Activated naive CD4-positive, alpha-beta T cell treated with Interleukin-2 at 50 U/mL for 16 hours (primary cell): Measurements from ENCODE around the gene PAK1.

ENCODE experiments used
- DNase-seq: peaks from one replicate; pipeline ENCODE4 v3.0.0-alpha.2; 2020

Gene PAK1

DNA sequence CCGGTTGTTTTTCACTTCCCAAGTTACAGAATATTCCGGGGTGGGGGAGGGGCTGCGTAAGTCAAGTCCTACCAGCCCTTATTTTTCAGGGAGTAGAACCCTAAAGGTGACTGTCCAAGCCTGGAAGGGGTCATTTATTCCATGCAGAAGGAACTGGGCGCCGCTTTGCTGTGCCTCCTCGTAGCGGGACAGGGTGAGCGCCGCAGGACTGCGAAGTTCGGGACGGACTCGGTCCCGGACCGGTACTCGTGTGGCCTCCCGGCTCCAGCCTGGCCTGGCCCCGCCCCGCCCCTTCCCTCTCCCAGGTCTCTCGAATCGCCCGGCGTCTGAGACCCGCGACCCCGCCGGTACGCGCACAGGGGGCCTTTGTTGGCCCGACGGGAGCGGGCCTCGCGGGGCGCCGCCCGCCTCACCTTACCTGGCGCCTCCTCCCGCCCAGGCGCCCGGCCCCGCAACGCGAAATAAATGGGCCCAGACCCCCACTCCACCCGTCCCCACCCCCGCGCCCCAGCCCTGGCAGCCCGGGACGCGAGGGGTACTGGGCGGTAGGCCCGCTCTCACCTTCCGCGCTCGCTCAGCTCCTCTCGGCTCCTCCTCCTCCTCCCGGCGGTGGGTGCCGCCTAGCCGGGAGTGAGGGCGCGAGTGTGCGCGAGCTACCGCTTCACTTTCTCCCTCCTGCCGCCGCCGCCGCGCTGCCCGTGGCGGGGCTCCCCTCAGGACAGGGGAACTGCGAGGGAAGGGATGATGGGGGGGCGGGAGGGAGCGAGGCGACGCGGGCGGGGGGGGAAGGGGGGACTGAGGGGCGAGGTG is 698 bp downstream of the PAK1 start:
- DNase-seq = peak; percentile 57

- DNase-seq = no peak
Observed at GRCh38 chr11:77471558-77472193, 2.2 kb downstream of the PAK1 start.

DNA sequence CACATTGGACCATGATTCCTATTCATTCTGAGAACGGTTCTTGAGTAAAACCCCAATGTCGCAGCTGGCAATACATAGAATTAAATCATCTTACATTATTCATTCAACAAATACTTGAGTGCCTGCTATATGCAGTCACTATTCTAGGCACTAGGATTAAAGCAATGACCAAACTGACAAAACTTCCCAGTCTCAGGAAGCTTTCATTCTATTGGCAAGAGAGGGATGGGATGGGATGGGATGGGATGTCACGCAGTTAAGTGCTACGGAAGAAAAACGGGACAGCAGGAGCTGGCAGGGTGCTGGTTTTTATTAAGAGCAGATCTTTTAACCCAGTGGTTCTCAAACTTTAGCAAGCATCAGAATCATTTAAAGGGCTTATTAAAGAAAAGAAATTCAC is 2.9 kb downstream of the PAK1 start:
- no peak for DNase-seq

- DNase-seq = no peak
Observed at GRCh38 chr11:77470504-77470903, 3.4 kb downstream of the PAK1 start.

- no peak for DNase-seq
Observed at GRCh38 chr11:77468527-77468926, 5.4 kb downstream of the PAK1 start.

- DNase-seq = no peak
Observed at GRCh38 chr11:77467993-77468392, 5.9 kb downstream of the PAK1 start.

DNA sequence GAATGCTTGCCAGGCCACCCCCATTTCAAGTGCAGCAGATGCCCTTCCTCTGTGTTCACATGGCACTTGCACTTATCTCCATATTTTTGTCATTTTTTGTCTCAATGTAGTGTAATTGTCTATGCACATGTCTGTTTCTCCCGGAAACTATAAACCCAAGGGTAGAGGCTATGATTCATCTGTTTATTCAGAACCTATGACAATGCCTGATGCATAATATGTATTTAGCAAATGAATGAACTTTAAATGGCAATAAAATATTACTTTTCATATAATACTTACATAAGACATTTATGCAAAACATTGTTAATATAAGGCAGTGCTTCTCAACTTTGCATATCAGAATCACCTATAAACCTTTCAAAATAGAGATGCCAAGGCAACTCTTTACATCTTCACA is 6.7 kb downstream of the PAK1 start:
- no peak for DNase-seq

- no peak for DNase-seq
Observed at GRCh38 chr11:77457340-77457739, 16.6 kb downstream of the PAK1 start.

- no peak for DNase-seq
Observed at GRCh38 chr11:77455740-77456139, 18.2 kb downstream of the PAK1 start.

- no peak for DNase-seq
Observed at GRCh38 chr11:77454867-77455655, 18.8 kb downstream of the PAK1 start.

GRCh38 chr11:77450227-77450626 is 23.7 kb downstream of the PAK1 start:
- DNase-seq = no peak

DNA sequence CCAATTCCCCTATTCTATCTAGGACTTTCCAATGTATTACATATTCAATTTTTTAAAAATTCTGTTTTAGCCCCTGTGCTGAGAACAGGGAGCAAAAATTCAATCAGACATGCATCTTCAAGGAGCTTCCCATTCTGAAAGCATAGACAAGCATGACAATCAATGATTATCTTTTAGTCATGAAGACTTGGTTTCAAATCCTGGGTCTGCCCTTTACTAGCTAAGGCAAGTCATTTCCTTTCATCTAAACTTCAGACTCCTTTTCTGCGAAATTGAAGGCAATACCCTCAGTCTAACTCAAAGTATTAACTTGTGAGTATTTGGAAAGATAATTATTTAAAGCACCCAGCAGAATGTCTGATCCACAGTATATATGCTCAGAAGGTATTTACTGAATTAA is 24.1 kb downstream of the PAK1 start:
- DNase-seq = no peak

DNA sequence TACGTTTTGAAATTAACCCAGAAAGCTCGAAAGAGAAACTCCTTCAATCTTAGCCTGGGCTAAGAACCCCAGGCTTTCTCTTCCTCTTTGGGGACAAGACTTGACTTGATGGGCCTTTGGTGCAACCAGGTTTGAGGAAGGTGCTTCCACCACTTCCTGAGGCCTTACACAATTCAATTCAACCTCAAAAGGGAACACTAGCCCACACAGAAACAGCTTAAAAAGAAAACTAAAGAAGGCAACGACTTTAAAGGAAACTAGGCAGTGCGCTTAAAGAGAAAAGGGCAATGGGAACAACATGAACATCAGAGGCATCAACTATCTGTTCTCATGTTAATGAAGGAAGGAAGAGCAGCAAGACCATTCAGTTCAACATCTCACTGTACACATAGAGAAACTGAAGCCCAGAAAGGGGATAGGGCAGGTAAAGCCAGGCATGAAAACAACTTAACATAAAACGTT is 24.8 kb downstream of the PAK1 start:
- DNase-seq = no peak

DNA sequence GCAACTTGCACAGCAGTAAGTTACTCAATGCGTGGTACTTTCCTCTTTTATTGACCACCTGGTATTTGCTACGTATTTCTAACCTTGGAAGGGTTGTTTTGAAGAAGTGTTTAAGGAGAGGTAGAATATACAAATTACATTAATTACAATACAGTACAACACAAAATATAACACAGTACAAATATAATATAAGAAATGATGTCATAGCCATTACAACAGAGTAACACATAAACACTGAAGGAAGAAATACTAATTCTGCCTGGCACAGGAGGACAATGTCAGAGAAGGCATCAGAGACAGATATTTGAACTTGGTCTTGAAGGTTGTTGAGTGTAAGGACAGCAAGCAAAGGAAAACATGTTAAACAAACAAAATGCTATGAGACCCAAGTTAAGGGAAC is 25.6 kb downstream of the PAK1 start:
- DNase-seq = no peak

- DNase-seq = no peak
Observed at GRCh38 chr11:77446911-77447629, 26.8 kb downstream of the PAK1 start.

DNA sequence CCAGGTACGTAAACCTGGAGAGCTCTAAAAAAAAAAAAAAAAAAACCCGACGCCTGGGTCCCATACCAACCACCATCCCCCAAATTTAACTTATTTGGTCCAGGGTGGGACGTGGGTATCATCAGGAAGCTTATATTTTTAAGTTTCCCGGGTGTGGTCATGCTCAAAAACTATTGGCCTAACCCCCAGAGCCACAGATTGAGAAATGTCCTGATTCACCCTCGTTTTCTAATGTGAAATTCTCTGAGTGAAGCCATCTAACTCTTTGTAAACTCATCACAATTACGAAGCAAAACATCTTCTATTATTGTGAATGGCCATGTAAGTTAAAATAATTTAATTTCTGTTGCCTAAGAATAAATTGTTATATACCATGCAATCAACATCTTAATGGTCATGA is 29.6 kb downstream of the PAK1 start:
- no peak for DNase-seq

- no peak for DNase-seq
Observed at GRCh38 chr11:77442394-77443053, 31.4 kb downstream of the PAK1 start.

DNA sequence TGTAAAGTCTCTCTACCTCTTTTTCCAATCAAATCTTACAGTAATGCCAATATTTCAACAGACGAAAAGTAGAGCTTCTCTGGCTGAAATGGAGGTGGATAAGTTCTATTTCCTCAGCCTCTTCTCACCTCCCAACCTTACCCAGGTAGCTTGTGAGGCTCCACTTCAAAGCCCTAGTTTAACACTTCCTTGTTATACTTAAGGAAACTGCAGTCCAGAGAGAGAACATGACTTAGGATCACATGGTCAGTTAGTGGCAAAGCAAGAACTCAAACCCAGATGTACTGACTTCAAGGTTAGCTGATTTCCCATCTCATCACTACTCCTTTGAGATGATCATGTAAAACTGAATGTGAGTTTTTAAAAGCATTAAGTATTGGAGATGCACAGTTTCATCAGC is 32.5 kb downstream of the PAK1 start:
- DNase-seq = no peak

- DNase-seq = no peak
Observed at GRCh38 chr11:77440678-77441077, 33.2 kb downstream of the PAK1 start.

GRCh38 chr11:77438487-77438886 is 35.4 kb downstream of the PAK1 start:
- no peak for DNase-seq

DNA sequence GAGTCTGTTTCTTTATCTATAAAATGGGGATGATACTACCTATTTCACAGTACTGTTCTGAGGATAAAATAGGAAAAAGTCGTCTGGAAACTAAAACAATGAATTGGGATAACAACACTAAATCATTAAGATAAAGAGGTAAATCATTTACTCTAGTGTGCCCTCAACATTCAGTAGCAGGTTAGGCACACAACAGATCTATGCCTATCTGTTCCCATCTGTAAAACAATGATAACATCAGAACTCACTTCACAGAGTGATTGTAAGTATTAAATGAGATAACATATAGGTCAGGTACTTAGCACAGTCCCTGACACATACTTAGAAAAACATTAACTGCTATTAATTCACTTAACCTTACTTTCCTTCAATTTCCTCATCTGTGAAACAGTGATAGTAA is 36.9 kb downstream of the PAK1 start:
- no peak for DNase-seq

GRCh38 chr11:77436506-77436905 is 37.4 kb downstream of the PAK1 start:
- no peak for DNase-seq

GRCh38 chr11:77435972-77436371 is 37.9 kb downstream of the PAK1 start:
- no peak for DNase-seq
